Measurements from ENCODE around the gene THBS3. TPM values are rescaled to one million over a fixed set of nuclear protein-coding genes. Genes with fewer than 3 reads are reported as not detected.

Gene THBS3
- total RNA-seq, 1 experiment from 2014 or later = 35.9 TPM

DNA sequence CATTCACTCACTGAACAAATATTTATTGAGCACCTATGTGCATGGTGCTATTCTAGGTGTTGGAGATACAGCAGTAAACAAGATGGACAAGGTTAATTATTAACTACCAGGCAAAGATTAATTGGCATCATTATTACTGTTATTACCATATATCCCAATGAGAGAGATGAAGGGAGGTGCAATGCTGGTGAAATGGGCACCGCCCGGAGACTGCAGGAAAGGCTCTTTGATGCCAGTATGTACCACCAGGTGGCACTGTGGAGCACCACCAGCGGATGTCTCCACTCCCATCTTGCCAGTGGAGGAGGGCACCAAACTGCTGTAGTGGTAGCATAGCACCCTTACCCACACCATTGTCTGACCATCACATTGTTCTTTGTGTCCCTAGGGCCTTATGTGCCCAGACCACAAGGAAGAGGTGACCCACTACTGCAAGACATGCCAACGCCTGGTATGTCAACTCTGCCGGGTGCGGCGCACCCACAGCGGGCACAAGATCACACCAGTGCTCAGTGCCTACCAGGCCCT, 31.1 kb downstream of the THBS3 start:
- in situ Hi-C loops (cut with HindIII; ENCODE audit: low pct_unique_long_range_greater_than_20kb, low sequenced_read_pairs) (no loop called here), intact Hi-C loops (cut with micrococcal nuclease; ENCODE audit: unreplicated experiment) (no loop called here)
- ATAC-seq (peak; percentile 68), DNase-seq (ENCODE audit: low read depth, low spot score) (peak; percentile 78)
- Histone ChIP-seq H3K4me3 (ENCODE audit: low read depth in 2 of 2, low read length in 2 of 2) (no peak overlapping the region), H3K36me3 (ENCODE audit: control insufficient read depth, insufficient read depth, low read length) (no peaks in the 10 kb centered on the region; the same call in 1 of the 2 replicates), H3K9me3 (ENCODE audit: control insufficient read depth, insufficient read depth, low read depth, low read length) (no peaks in the 10 kb centered on the region), H3K27ac (ENCODE audit: low read length) (no peak overlapping the region), H3K27me3 (ENCODE audit: control insufficient read depth, insufficient read depth, low read length) (no peaks in the 10 kb centered on the region), H3K4me1 (ENCODE audit: control insufficient read depth, insufficient read depth, low read length) (peaks cover 23% of the 10 kb centered on the region)
- no peak for TF ChIP-seq POLR2AphosphoS5 (IDR thresholded peaks at IDR 0.05; ENCODE audit: low read depth, low read length)
- TF ChIP-seq, protein P1, sequence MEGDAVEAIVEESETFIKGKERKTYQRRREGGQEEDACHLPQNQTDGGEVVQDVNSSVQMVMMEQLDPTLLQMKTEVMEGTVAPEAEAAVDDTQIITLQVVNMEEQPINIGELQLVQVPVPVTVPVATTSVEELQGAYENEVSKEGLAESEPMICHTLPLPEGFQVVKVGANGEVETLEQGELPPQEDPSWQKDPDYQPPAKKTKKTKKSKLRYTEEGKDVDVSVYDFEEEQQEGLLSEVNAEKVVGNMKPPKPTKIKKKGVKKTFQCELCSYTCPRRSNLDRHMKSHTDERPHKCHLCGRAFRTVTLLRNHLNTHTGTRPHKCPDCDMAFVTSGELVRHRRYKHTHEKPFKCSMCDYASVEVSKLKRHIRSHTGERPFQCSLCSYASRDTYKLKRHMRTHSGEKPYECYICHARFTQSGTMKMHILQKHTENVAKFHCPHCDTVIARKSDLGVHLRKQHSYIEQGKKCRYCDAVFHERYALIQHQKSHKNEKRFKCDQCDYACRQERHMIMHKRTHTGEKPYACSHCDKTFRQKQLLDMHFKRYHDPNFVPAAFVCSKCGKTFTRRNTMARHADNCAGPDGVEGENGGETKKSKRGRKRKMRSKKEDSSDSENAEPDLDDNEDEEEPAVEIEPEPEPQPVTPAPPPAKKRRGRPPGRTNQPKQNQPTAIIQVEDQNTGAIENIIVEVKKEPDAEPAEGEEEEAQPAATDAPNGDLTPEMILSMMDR (IDR thresholded peaks at IDR 0.05) = peak; percentile 93
- no peak for TF ChIP-seq SIN3A (IDR thresholded peaks at IDR 0.05; ENCODE audit: borderline replicate concordance, insufficient read depth, low read depth, low read length)
- peak; percentile 49; the same call in 1 of the 2 replicates for TF ChIP-seq TCF7L2 (IDR thresholded peaks at IDR 0.05; ENCODE audit: low read depth, low read length)
- TF ChIP-seq, protein P2, sequence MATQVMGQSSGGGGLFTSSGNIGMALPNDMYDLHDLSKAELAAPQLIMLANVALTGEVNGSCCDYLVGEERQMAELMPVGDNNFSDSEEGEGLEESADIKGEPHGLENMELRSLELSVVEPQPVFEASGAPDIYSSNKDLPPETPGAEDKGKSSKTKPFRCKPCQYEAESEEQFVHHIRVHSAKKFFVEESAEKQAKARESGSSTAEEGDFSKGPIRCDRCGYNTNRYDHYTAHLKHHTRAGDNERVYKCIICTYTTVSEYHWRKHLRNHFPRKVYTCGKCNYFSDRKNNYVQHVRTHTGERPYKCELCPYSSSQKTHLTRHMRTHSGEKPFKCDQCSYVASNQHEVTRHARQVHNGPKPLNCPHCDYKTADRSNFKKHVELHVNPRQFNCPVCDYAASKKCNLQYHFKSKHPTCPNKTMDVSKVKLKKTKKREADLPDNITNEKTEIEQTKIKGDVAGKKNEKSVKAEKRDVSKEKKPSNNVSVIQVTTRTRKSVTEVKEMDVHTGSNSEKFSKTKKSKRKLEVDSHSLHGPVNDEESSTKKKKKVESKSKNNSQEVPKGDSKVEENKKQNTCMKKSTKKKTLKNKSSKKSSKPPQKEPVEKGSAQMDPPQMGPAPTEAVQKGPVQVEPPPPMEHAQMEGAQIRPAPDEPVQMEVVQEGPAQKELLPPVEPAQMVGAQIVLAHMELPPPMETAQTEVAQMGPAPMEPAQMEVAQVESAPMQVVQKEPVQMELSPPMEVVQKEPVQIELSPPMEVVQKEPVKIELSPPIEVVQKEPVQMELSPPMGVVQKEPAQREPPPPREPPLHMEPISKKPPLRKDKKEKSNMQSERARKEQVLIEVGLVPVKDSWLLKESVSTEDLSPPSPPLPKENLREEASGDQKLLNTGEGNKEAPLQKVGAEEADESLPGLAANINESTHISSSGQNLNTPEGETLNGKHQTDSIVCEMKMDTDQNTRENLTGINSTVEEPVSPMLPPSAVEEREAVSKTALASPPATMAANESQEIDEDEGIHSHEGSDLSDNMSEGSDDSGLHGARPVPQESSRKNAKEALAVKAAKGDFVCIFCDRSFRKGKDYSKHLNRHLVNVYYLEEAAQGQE (IDR thresholded peaks at IDR 0.05; ENCODE audit: insufficient read depth in 1 of 2, low read depth in 2 of 2, low read length in 1 of 2) = no peak
- BruUV-seq (replicated peaks) = no TSS peak
- ChIA-PET POLR2A (interaction anchor here (0.6 kb wide), 1 partner anchor 54 kb away, joined by 6 read pairs; no protein-coding TSS in a partner anchor), CTCF (interaction anchor here (1.1 to 1.9 kb wide), 2 partner anchors 17 kb away, joined by 4 to 14 read pairs; no protein-coding TSS in a partner anchor)

DNA sequence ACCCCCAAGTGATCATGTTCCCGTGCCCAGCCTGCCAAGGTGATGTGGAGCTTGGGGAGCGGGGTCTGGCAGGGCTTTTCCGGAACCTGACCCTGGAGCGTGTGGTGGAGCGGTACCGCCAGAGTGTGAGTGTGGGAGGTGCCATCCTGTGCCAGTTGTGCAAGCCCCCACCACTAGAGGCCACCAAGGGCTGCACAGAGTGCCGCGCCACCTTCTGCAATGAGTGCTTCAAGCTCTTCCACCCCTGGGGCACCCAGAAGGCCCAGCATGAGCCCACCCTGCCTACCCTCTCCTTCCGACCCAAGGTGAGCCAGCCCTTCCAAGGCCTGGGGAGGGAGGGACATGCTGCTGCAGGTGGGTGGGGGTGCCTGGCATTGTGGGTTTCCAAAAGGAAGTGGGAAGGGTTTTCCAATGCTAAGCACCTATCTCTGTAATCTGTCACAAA, 31.7 kb downstream of the THBS3 start:
- H3K4me1 ChIP-seq (ENCODE audit: control insufficient read depth, insufficient read depth, low read length) = peaks cover 23% of the 10 kb centered on the region
- intact Hi-C loops (cut with micrococcal nuclease; ENCODE audit: unreplicated experiment) = no loop called here
- no peak overlapping the region for H3K27ac ChIP-seq (ENCODE audit: low read length)
- no TSS peak for BruUV-seq (replicated peaks)
- TF ChIP-seq POLR2AphosphoS5 (IDR thresholded peaks at IDR 0.05; ENCODE audit: low read depth, low read length) (no peak), SIN3A (IDR thresholded peaks at IDR 0.05; ENCODE audit: borderline replicate concordance, insufficient read depth, low read depth, low read length) (no peak)
- DNase-seq (ENCODE audit: low read depth, low spot score) = no peak
- in situ Hi-C loops (cut with HindIII; ENCODE audit: low pct_unique_long_range_greater_than_20kb, low sequenced_read_pairs) = no loop called here
- CTCF ChIA-PET = interaction anchor here (1.9 kb wide), 1 partner anchor 17 kb away, joined by 14 read pairs; no protein-coding TSS in a partner anchor
- H3K9me3 ChIP-seq (ENCODE audit: control insufficient read depth, insufficient read depth, low read depth, low read length) = no peaks in the 10 kb centered on the region
- H3K36me3 ChIP-seq (ENCODE audit: control insufficient read depth, insufficient read depth, low read length) = no peaks in the 10 kb centered on the region; the same call in 1 of the 2 replicates
- peak; percentile 35; the same call in 1 of the 2 replicates for ATAC-seq
- H3K4me3 ChIP-seq (ENCODE audit: low read depth in 2 of 2, low read length in 2 of 2) = no peak overlapping the region
- H3K27me3 ChIP-seq (ENCODE audit: control insufficient read depth, insufficient read depth, low read length) = no peaks in the 10 kb centered on the region
- POLR2A ChIA-PET = interaction anchor here (0.8 kb wide), 1 partner anchor 32 kb away, joined by 3 read pairs; the partner anchor contains the start of gene MTX1
